ENCODE results near the gene EP300.
A peak's percentile ranks its signal among the peaks of the same experiment; 100 is the strongest.
"Not testable (repeated sequence)": the region's sequence is repeated elsewhere in the genome, so short reads cannot be mapped to it uniquely, and the experiment has no call there.

Gene EP300

GRCh38 chr22:41085842-41086241 lies 6.5 kb upstream of the EP300 start:
- no peak for DNase-seq

GRCh38 chr22:41091132-41092022 lies 1.0 kb upstream of the EP300 start:
- DNase-seq = peak; percentile 92

- DNase-seq = no peak
Measured at GRCh38 chr22:41092847-41093411, 537 bp downstream of the EP300 start.

GRCh38 chr22:41094041-41094593 lies 1.7 kb downstream of the EP300 start:
- DNase-seq = peak; percentile 53

GRCh38 chr22:41096391-41096790 lies 4.0 kb downstream of the EP300 start:
- no peak for DNase-seq

GRCh38 chr22:41096841-41097240 lies 4.4 kb downstream of the EP300 start:
- DNase-seq = no peak

- DNase-seq = no peak
Measured at GRCh38 chr22:41099036-41099435, 6.6 kb downstream of the EP300 start.

GRCh38 chr22:41106122-41106968 lies 14.0 kb downstream of the EP300 start:
- DNase-seq = no peak

GRCh38 chr22:41106969-41107325 lies 14.6 kb downstream of the EP300 start:
- DNase-seq = not testable (repeated sequence)

- DNase-seq = no peak
Measured at GRCh38 chr22:41110968-41111367, 18.6 kb downstream of the EP300 start.

- DNase-seq = no peak
Measured at GRCh38 chr22:41116342-41116741, 23.9 kb downstream of the EP300 start.

- no peak for DNase-seq
Measured at GRCh38 chr22:41117127-41117965, 25.0 kb downstream of the EP300 start.

- DNase-seq = no peak
Measured at GRCh38 chr22:41123151-41123550, 30.8 kb downstream of the EP300 start.

- no peak for DNase-seq
Measured at GRCh38 chr22:41124086-41124485, 31.7 kb downstream of the EP300 start.

GRCh38 chr22:41127451-41127850 lies 35.1 kb downstream of the EP300 start:
- no peak for DNase-seq

GRCh38 chr22:41128606-41129005 lies 36.2 kb downstream of the EP300 start:
- DNase-seq = no peak

GRCh38 chr22:41132550-41132949 lies 40.2 kb downstream of the EP300 start:
- DNase-seq = no peak

GRCh38 chr22:41140365-41140957 lies 48.1 kb downstream of the EP300 start:
- no peak for DNase-seq

GRCh38 chr22:41145921-41146320 lies 53.5 kb downstream of the EP300 start:
- not testable (repeated sequence) for DNase-seq

- no peak for DNase-seq
Measured at GRCh38 chr22:41146573-41146972, 54.2 kb downstream of the EP300 start.

GRCh38 chr22:41147722-41148121 lies 55.3 kb downstream of the EP300 start:
- DNase-seq = no peak

- no peak for DNase-seq
Measured at GRCh38 chr22:41152902-41153301, 60.5 kb downstream of the EP300 start.

All from NCI-H524 treated with DMSO at 0.1 percent for 48 hours (cell line).